GM12892 (cell line): Measurements from ENCODE around the gene CRYAA.
"Not testable (repeated sequence)": the region's sequence is repeated elsewhere in the genome, so short reads cannot be mapped to it uniquely, and the experiment has no call there.

Experiments
- POLR2A ChIP-seq: IDR thresholded peaks from 2 replicates; pipeline ENCODE4 v1.6.1; 2011; ENCODE audit warnings: low read depth, low read length, control low read depth
- POLR2AphosphoS5 ChIP-seq: IDR thresholded peaks from 2 replicates; pipeline ENCODE4 v1.6.1; 2011; ENCODE audit warnings: low read depth, low read length, control low read depth
- TAF1 ChIP-seq: IDR thresholded peaks from 2 replicates; pipeline ENCODE4 v1.6.1; 2011; ENCODE audit warnings: low read depth, mild to moderate bottlenecking, control low read depth, low read length, borderline replicate concordance

GRCh38 chr21:43169891-43170290 is 1.1 kb downstream of the CRYAA start:
- TF ChIP-seq POLR2A, POLR2AphosphoS5, TAF1: not testable (repeated sequence)
